PC-9 (cell line): Measurements from ENCODE around the gene KCTD13.

Experiments
- CTCF ChIP-seq: fragments of 200-600 bp; sonication (generic); conservative IDR thresholded peaks from 2 replicates; pipeline ENCODE4 v1.6.1; 2017; ENCODE audit warnings: mixed run types, antibody characterized with exemption, mild to moderate bottlenecking, moderate library complexity
- EZH2 ChIP-seq: fragments of 200-600 bp; sonication (generic); IDR thresholded peaks from 2 replicates; pipeline ENCODE4 v1.8.0; 2017; ENCODE audit warnings: antibody characterized with exemption, low read depth

GRCh38 chr16:29913514-29913913 lies 12.5 kb downstream of the KCTD13 start:
- no peak for TF ChIP-seq CTCF
- TF ChIP-seq EZH2, result no peak
